Liver (tissue), 9 donors: ENCODE measurements around the gene SWT1. TPM values are rescaled to one million over a fixed set of nuclear protein-coding genes. Genes with fewer than 3 reads are reported as not detected.

Source experiments
- DNase-seq: peaks from one replicate; pipeline ENCODE4 v3.0.0-alpha.2; 2017; ENCODE audit warnings: low spot score
- H3K27ac ChIP-seq, 2 donors: one replicate each; pipeline ENCODE4 v1.7.0; 2013; ENCODE audit warnings: inconsistent platforms in 2 of 2, low read length in 2 of 2, control low read depth in 1 of 2, low read depth in 1 of 2, mild to moderate bottlenecking in 1 of 2
- H3K27me3 ChIP-seq, 4 donors: one replicate each; pipeline versions ENCODE4 v1.6.1 to v1.7.0; 2013; ENCODE audit warnings: low read length in 3 of 4, inconsistent platforms in 1 of 4, mild to moderate bottlenecking in 1 of 4, moderate library complexity in 1 of 4; ENCODE audit not compliant: control insufficient read depth in 4 of 4, insufficient read depth in 4 of 4
- H3K36me3 ChIP-seq, 4 donors: one replicate each; pipeline versions ENCODE4 v1.6.1 to v1.7.0; 2013; ENCODE audit warnings: low read length in 3 of 4, mild to moderate bottlenecking in 3 of 4, low read depth in 1 of 4, moderate library complexity in 1 of 4; ENCODE audit not compliant: control insufficient read depth in 4 of 4, insufficient read depth in 3 of 4
- H3K4me1 ChIP-seq, 4 donors: one replicate each; pipeline versions ENCODE4 v1.6.1 to v1.7.0; 2013; ENCODE audit warnings: low read length in 3 of 4, mild to moderate bottlenecking in 3 of 4, moderate library complexity in 1 of 4; ENCODE audit not compliant: control insufficient read depth in 4 of 4, insufficient read depth in 4 of 4
- H3K4me3 ChIP-seq, 3 donors: one replicate each; pipeline versions ENCODE4 v1.6.1 to v1.7.0; 2013; ENCODE audit warnings: low read length in 3 of 3, control low read depth in 1 of 3, low read depth in 1 of 3, mild to moderate bottlenecking in 1 of 3
- H3K9ac ChIP-seq, 2 donors: one replicate each; pipeline ENCODE4 v1.7.0; 2013; ENCODE audit warnings: low read length in 2 of 2, mild to moderate bottlenecking in 2 of 2, moderate library complexity in 2 of 2, control low read depth in 1 of 2, low read depth in 1 of 2
- H3K9me3 ChIP-seq, 4 donors: one replicate each; pipeline versions ENCODE4 v1.6.1 to v1.7.0; 2013; ENCODE audit warnings: low read length in 3 of 4; ENCODE audit not compliant: control insufficient read depth in 4 of 4
- FOXA1 ChIP-seq: IDR thresholded peaks from 2 replicates; pipeline ENCODE4 v1.6.1; 2016; ENCODE audit warnings: antibody characterized with exemption
- GABPA ChIP-seq, 2 donors: IDR thresholded peaks in 1 of 2; conservative IDR thresholded peaks in 1 of 2; 2 replicates each; pipeline ENCODE4 v1.6.1; 2016; ENCODE audit warnings: antibody characterized with exemption in 2 of 2, mild to moderate bottlenecking in 1 of 2, moderate library complexity in 1 of 2
- HNF4A ChIP-seq, 2 donors: conservative IDR thresholded peaks; 2 replicates each; pipeline ENCODE4 v1.6.1; 2016; ENCODE audit warnings: antibody characterized with exemption in 2 of 2, mild to moderate bottlenecking in 2 of 2
- HNF4G ChIP-seq: IDR thresholded peaks from 2 replicates; pipeline ENCODE4 v1.6.1; 2016; ENCODE audit warnings: antibody characterized with exemption
- JUND ChIP-seq, 2 donors: IDR thresholded peaks; 2 replicates each; pipeline ENCODE4 v1.6.1; 2016; ENCODE audit warnings: antibody characterized with exemption in 2 of 2
- NR2F2 ChIP-seq: IDR thresholded peaks from 2 replicates; pipeline ENCODE4 v1.6.1; 2016; ENCODE audit warnings: antibody characterized with exemption
- RAD21 ChIP-seq, 2 donors: IDR thresholded peaks; 2 replicates each; pipeline ENCODE4 v1.6.1; 2016; ENCODE audit warnings: antibody characterized with exemption in 2 of 2, mild to moderate bottlenecking in 2 of 2
- REST ChIP-seq: IDR thresholded peaks from 2 replicates; pipeline ENCODE4 v1.6.1; 2016; ENCODE audit warnings: antibody characterized with exemption, mild to moderate bottlenecking
- SP1 ChIP-seq: IDR thresholded peaks from 2 replicates; pipeline ENCODE4 v1.6.1; 2018; ENCODE audit warnings: antibody characterized with exemption, mild to moderate bottlenecking
- TAF1 ChIP-seq: conservative IDR thresholded peaks from 2 replicates; pipeline ENCODE4 v1.6.1; 2016; ENCODE audit warnings: antibody characterized with exemption, mild to moderate bottlenecking
- YY1 ChIP-seq: IDR thresholded peaks from 2 replicates; pipeline ENCODE4 v1.6.1; 2016; ENCODE audit warnings: antibody characterized with exemption, mild to moderate bottlenecking
- ZBTB33 ChIP-seq: IDR thresholded peaks from 2 replicates; pipeline ENCODE4 v1.6.1; 2016; ENCODE audit warnings: antibody characterized with exemption
- WGBS: extraction: QIAGEN DNeasy Blood & Tissue Kit; methylation state at CpG from one replicate; pipeline ENCODE4 v1.1.7; 2013; 5-methylcytosine and 5-hydroxymethylcytosine counted together
- polyA plus RNA-seq, 2 donors: library from polyadenylated mRNA; stranded (reverse) in 1 of 2; unstranded in 1 of 2; fragments of 200-250 nt in 1 of 2; fragments of >200 nt in 1 of 2; fragmentation: Nextera tagmentation in 1 of 2; extraction: Ambion mirVana in 1 of 2; gene quantifications; one replicate each; pipeline versions ENCODE4 v1.2.1 to v1.2.3, GENCODE V29; 2013 to 2015
- total RNA-seq, 2 donors: library from RNA; depleted of rRNA; stranded (reverse); fragments of >200 nt; gene quantifications; one replicate each; pipeline ENCODE4 v1.2.3, GENCODE V29; 2014
- TF ChIP-seq, protein P1 (sequence below): IDR thresholded peaks from 2 replicates; pipeline ENCODE4 v1.6.1; 2016; ENCODE audit warnings: antibody characterized with exemption
- TF ChIP-seq, protein P2 (sequence below): IDR thresholded peaks from 2 replicates; pipeline ENCODE4 v1.6.1; 2016; ENCODE audit warnings: antibody characterized with exemption
- TF ChIP-seq, protein P3 (sequence below): fragments of 150-350 bp; IDR thresholded peaks from 2 replicates; pipeline ENCODE4 v1.5.1; 2017; ENCODE audit warnings: improper control_type of control experiment, low read depth, low read length; ENCODE audit not compliant: missing input control
- donor health status: healthy.
- donor health status: healthy.
- donor health status: healthy.
- donor health status: healthy.
- donor health status: healthy.

SWT1 gene
- total and polyA plus RNA-seq, 4 donors = 0.99 to 7.8 (median 2.9) TPM

GRCh38 chr1:185152187-185152767, 4.7 kb upstream of the SWT1 start (continued):
- TF ChIP-seq RAD21 (IDR thresholded peaks at IDR 0.05) (no peak), JUND (IDR thresholded peaks at IDR 0.05) (no peak), SP1 (no peak)

DNA sequence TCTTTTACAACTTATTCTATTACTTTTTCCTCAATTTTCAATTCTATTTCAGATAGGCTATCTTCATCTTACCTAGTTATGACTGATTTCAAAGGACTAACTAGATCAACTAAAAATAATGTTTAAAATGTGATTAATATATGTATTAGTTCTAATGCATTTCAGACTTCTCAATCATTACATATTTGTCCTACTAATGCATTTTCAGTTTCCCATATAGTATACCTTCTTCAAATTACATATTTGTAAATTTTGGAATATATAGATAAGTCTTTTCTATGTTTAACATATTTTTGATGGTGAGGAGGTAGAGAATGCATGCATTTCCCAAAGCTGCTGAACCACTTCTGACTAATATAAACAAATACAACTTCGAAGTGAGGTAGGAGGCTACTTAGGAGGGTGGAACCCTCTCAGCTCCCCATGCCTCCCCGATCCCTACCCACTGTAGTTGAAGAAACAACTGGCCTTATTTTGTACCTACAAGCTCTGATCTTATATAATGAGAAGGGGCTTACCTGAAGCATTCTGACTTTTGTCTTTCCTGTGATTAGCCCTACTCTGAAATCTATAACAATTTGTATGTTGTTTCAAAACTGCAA, 2.0 kb upstream of the SWT1 start:
- Histone ChIP-seq H3K9ac (no peak overlapping the region), H3K4me1 (peaks cover 0 to 25% (median 20%) of the 10 kb centered on the region in 4 donors)

DNA sequence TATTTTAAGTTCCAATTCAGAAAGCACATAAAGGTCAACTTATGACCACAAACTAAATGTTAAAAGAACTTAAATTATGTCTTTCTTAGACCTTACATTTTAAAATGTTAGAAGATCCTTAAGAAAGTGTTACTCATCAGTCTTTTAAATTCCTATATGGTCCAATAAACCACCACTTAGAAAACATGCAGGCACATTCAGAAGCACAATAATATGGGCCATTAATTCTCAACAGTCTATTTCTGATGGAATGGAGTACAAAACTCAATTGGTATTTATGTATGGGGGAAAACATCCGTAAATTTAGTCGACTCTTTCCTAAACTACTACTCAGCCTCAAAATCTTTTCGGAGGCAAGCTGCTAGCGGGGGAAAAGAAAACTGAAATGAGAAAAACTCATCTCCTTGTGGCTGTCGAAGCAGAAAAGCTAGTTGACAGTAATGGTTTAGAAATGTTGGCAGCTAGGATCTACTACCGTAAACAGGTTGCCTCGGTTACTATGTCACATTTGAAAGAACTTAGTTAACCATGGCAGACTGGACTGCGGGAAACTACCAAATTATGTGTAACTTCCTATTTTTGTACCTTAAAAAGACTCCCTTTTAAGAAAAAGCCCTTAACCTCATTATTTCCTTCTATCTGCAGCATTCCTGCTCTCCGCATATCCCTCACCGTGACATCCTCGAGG, 1.2 kb upstream of the SWT1 start:
- Histone ChIP-seq H3K9me3 (no peaks in the 10 kb centered on the region), H3K27ac (peak overlapping the region; percentile 93 to 99), H3K4me3 (peak overlapping the region; percentile 79 to 96 (median 82)), H3K9ac (peak overlapping the region; percentile 86 to 94), H3K27me3 (no peaks in the 10 kb centered on the region), H3K4me1 (peaks cover 0 to 25% (median 20%) of the 10 kb centered on the region in 4 donors), H3K36me3 (peaks cover 0 to under 1% (median under 1%) of the 10 kb centered on the region in 4 donors)
- WGBS = 16% methylated on average over 11 of the region's 11 CpGs
- DNase-seq = no peak
- TF ChIP-seq FOXA1 (no peak), TAF1 (no peak), REST (no peak), HNF4G (no peak), YY1 (no peak), HNF4A (conservative IDR thresholded peaks at IDR 0.05) (no peak), NR2F2 (no peak)
- TF ChIP-seq, protein P1, sequence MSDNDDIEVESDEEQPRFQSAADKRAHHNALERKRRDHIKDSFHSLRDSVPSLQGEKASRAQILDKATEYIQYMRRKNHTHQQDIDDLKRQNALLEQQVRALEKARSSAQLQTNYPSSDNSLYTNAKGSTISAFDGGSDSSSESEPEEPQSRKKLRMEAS = no peak
- TF ChIP-seq, protein P2, sequence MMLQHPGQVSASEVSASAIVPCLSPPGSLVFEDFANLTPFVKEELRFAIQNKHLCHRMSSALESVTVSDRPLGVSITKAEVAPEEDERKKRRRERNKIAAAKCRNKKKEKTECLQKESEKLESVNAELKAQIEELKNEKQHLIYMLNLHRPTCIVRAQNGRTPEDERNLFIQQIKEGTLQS = no peak

More for the DNA sequence above, 2.0 kb upstream of the SWT1 start:
- Histone ChIP-seq H3K9me3 (no peaks in the 10 kb centered on the region), H3K27me3 (no peaks in the 10 kb centered on the region), H3K36me3 (peaks cover 0 to 7% (median 3%) of the 10 kb centered on the region in 4 donors), H3K27ac (no peak overlapping the region), H3K4me3 (peak overlapping the region in 1 of 3 donors; percentile 15)
- TF ChIP-seq, protein P2 = no peak
- TF ChIP-seq NR2F2 = no peak
- TF ChIP-seq SP1 = no peak
- TF ChIP-seq, protein P3, sequence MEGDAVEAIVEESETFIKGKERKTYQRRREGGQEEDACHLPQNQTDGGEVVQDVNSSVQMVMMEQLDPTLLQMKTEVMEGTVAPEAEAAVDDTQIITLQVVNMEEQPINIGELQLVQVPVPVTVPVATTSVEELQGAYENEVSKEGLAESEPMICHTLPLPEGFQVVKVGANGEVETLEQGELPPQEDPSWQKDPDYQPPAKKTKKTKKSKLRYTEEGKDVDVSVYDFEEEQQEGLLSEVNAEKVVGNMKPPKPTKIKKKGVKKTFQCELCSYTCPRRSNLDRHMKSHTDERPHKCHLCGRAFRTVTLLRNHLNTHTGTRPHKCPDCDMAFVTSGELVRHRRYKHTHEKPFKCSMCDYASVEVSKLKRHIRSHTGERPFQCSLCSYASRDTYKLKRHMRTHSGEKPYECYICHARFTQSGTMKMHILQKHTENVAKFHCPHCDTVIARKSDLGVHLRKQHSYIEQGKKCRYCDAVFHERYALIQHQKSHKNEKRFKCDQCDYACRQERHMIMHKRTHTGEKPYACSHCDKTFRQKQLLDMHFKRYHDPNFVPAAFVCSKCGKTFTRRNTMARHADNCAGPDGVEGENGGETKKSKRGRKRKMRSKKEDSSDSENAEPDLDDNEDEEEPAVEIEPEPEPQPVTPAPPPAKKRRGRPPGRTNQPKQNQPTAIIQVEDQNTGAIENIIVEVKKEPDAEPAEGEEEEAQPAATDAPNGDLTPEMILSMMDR = no peak
- no peak for TF ChIP-seq ZBTB33
- TF ChIP-seq, protein P1 = no peak
- TF ChIP-seq GABPA (IDR thresholded peaks at IDR 0.05 in 1 of 2, conservative IDR thresholded peaks at IDR 0.05 in 1 of 2) = no peak
- DNase-seq = no peak
- 44% methylated on average over 2 of the region's 2 CpGs for WGBS
